ENCODE data around the gene NIP7. TPM values are rescaled to one million over a fixed set of nuclear protein-coding genes. Genes with fewer than 3 reads are reported as not detected.

NIP7 gene
- total RNA-seq, 1 experiment from 2014 or later = 62.1 TPM

DNA sequence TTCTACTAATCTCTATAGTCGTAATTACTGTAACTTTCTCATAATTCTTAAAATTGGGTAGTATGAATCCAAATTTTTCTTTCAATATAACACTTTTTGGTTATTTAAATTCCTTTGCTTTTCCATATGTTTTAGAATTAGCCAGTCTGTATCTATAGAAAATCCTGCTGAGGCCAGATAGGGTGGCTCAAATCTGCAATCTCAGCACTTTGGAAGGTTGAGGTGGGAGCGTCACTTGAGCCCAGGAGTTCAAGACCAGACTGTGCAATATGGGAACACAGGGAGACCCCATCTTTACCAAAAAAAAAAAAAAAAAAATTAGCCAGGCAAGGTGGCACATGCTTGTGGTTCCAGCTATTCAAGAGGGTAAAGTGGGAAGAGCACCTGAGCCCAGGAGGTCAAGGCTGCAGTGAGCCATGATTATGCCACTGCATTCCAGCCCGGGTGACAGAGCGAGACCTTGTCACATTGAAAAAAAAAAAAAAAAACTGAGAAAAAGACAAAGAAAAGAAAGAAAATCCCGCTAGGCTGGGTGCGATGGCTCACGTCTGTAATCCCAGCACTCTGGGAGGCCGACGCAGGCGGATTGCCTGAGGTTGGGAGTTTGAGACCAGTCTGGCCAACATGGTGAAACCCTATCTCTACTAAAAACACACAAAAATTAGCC is 37.0 kb downstream of the NIP7 start:
- TF ChIP-seq, protein P1, sequence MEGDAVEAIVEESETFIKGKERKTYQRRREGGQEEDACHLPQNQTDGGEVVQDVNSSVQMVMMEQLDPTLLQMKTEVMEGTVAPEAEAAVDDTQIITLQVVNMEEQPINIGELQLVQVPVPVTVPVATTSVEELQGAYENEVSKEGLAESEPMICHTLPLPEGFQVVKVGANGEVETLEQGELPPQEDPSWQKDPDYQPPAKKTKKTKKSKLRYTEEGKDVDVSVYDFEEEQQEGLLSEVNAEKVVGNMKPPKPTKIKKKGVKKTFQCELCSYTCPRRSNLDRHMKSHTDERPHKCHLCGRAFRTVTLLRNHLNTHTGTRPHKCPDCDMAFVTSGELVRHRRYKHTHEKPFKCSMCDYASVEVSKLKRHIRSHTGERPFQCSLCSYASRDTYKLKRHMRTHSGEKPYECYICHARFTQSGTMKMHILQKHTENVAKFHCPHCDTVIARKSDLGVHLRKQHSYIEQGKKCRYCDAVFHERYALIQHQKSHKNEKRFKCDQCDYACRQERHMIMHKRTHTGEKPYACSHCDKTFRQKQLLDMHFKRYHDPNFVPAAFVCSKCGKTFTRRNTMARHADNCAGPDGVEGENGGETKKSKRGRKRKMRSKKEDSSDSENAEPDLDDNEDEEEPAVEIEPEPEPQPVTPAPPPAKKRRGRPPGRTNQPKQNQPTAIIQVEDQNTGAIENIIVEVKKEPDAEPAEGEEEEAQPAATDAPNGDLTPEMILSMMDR (IDR thresholded peaks at IDR 0.05; ENCODE audit: unreplicated experiment) = no peak
- CTCF ChIA-PET = interaction anchor here (0.6 kb wide), 1 partner anchor 360 kb away, joined by 3 read pairs; no protein-coding TSS in a partner anchor
- H3K36me3 Mint-ChIP-seq (ENCODE audit: insufficient read depth, unreplicated experiment) = peaks cover 63% of the 10 kb centered on the region

DNA sequence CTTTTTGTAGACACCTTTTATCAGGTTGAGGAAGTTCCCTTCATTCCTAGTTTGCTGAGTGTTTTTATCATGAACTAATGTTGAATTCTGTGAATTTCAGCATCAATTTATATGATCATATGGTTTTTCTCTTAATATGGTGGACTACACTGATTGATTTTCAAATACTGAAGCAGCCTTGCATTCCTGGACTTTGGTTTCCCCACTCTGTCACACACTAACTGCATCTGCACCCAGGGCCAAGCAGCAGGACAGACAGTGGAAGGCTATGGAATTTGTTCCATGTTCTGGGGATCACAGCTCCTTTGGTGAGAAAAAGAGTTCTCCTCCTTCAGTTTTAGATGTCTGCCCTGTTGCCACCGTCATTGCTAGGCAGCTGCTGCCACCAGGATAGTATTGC is 38.5 kb downstream of the NIP7 start:
- ChIA-PET CTCF (no interaction called here), POLR2A (interaction anchor here (0.9 kb wide), 1 partner anchor 193 kb away, joined by 3 read pairs; no protein-coding TSS in a partner anchor)
- no peaks in the 10 kb centered on the region for H3K4me1 Mint-ChIP-seq (ENCODE audit: insufficient read depth, unreplicated experiment)
- peaks cover 67% of the 10 kb centered on the region for H3K36me3 Mint-ChIP-seq (ENCODE audit: insufficient read depth, unreplicated experiment)
- TF ChIP-seq, protein P1 (IDR thresholded peaks at IDR 0.05; ENCODE audit: unreplicated experiment) = no peak
- no peaks in the 10 kb centered on the region for H3K27me3 Mint-ChIP-seq (ENCODE audit: insufficient read depth, unreplicated experiment)
- no TSS peak for BruUV-seq (replicated peaks)
- intact Hi-C loops (cut with micrococcal nuclease) = no loop called here
- no peak overlapping the region for H3K27ac Mint-ChIP-seq (ENCODE audit: low read depth, unreplicated experiment)
- no peak for DNase-seq (ENCODE audit: unreplicated experiment)
- H3K4me3 Mint-ChIP-seq (ENCODE audit: unreplicated experiment) = no peak overlapping the region
- H3K9me3 Mint-ChIP-seq (ENCODE audit: unreplicated experiment) = no peaks in the 10 kb centered on the region

More for the DNA sequence above, 37.0 kb downstream of the NIP7 start:
- POLR2A ChIA-PET = interaction anchor here (1.2 to 1.5 kb wide), 2 partner anchors 9 to 35 kb away, joined by 3 to 4 read pairs; partner anchors contain the start of gene TERF2
- H3K27ac Mint-ChIP-seq (ENCODE audit: low read depth, unreplicated experiment) = no peak overlapping the region
- no peaks in the 10 kb centered on the region for H3K4me1 Mint-ChIP-seq (ENCODE audit: insufficient read depth, unreplicated experiment)
- no peak for DNase-seq (ENCODE audit: unreplicated experiment)
- H3K4me3 Mint-ChIP-seq (ENCODE audit: unreplicated experiment) = no peak overlapping the region
- no peaks in the 10 kb centered on the region for H3K9me3 Mint-ChIP-seq (ENCODE audit: unreplicated experiment)
- intact Hi-C loops (cut with micrococcal nuclease) = no loop called here
- H3K27me3 Mint-ChIP-seq (ENCODE audit: insufficient read depth, unreplicated experiment) = no peaks in the 10 kb centered on the region
- BruUV-seq (replicated peaks) = no TSS peak

DNA sequence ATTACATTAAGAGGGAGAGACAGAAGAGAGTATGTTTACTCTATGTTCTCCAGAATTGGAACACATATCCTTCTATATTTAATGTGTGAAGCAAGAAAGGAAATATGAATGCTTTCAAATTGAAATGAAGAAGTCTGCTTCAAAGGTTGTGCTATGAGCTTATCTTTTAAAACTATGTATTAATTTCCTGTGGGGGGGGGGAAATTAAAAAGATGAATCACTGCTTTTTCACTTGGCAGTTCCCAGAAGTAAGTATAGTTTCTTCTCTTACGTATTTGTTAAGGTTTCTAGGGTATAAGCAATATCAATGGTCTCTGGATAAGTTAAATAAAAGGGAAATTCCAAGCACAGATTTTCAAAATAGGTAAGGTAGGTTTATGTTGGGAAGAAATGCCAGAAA is 39.2 kb downstream of the NIP7 start:
- Mint-ChIP-seq H3K27ac (ENCODE audit: low read depth, unreplicated experiment) (no peak overlapping the region), H3K9me3 (ENCODE audit: unreplicated experiment) (no peaks in the 10 kb centered on the region), H3K36me3 (ENCODE audit: insufficient read depth, unreplicated experiment) (peaks cover 73% of the 10 kb centered on the region), H3K4me3 (ENCODE audit: unreplicated experiment) (no peak overlapping the region), H3K4me1 (ENCODE audit: insufficient read depth, unreplicated experiment) (peaks cover 5% of the 10 kb centered on the region), H3K27me3 (ENCODE audit: insufficient read depth, unreplicated experiment) (no peaks in the 10 kb centered on the region)
- BruUV-seq (replicated peaks) = no TSS peak
- TF ChIP-seq, protein P1 (IDR thresholded peaks at IDR 0.05; ENCODE audit: unreplicated experiment) = no peak
- intact Hi-C loops (cut with micrococcal nuclease) = no loop called here
- POLR2A ChIA-PET = interaction anchor here (0.9 kb wide), 1 partner anchor 192 kb away, joined by 3 read pairs; no protein-coding TSS in a partner anchor
- CTCF ChIA-PET = no interaction called here
- no peak for DNase-seq (ENCODE audit: unreplicated experiment)

DNA sequence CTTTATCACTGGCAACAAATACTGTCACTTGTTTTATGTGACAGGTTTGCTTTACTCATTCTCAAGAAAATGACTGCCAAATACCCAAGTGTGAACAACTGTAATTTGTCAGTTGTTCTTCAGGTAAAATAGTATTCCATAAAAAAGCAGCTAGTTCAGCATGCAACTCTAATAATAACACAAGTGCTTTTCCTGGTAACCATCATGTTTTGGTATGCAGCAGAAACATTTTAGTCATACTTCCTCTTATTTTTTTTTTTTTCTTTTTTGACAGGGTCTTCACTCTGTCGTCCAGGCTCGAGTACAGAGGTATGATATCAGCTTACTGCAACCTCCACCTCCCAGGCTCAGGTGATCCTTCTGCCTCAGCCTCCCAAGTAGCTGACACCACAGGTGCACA is 41.7 kb downstream of the NIP7 start:
- ChIA-PET POLR2A (interaction anchor here (0.7 to 1.7 kb wide), 7 partner anchors 15 to 146 kb away, joined by 3 to 8 read pairs (median 3); no protein-coding TSS in a partner anchor), CTCF (interaction anchor here (0.6 to 1.1 kb wide), 3 partner anchors 72 to 1158 kb away, joined by 3 read pairs; no protein-coding TSS in a partner anchor)
- BruUV-seq (replicated peaks) = no TSS peak
- Mint-ChIP-seq H3K9me3 (ENCODE audit: unreplicated experiment) (no peaks in the 10 kb centered on the region), H3K36me3 (ENCODE audit: insufficient read depth, unreplicated experiment) (peaks cover 83% of the 10 kb centered on the region), H3K27ac (ENCODE audit: low read depth, unreplicated experiment) (no peak overlapping the region), H3K4me3 (ENCODE audit: unreplicated experiment) (no peak overlapping the region), H3K4me1 (ENCODE audit: insufficient read depth, unreplicated experiment) (peaks cover 18% of the 10 kb centered on the region), H3K27me3 (ENCODE audit: insufficient read depth, unreplicated experiment) (no peaks in the 10 kb centered on the region)
- TF ChIP-seq, protein P1 (IDR thresholded peaks at IDR 0.05; ENCODE audit: unreplicated experiment) = no peak
- intact Hi-C loops (cut with micrococcal nuclease) = no loop called here
- DNase-seq (ENCODE audit: unreplicated experiment) = no peak

Measured in MCF 10A (cell line).